HEK293 (cell line): ENCODE results near the gene KLK7.
A peak's percentile ranks its signal among the peaks of the same experiment; 100 is the strongest.

Experiments used
- CTCF ChIA-PET: fragments of 350-600 bp; formaldehyde crosslinking; extraction: SDS; loops from one replicate; lab custom pipeline; 2021; ENCODE audit warnings: antibody characterized with exemption; lab: Yijun Ruan, JAX
- POLR2A ChIA-PET: fragments of 300-600 bp; formaldehyde crosslinking; extraction: SDS; loops from one replicate; lab custom pipeline; 2020; ENCODE audit warnings: antibody characterized with exemption, inconsistent platforms; lab: Yijun Ruan, JAX
- H3K27ac ChIP-seq: fragments of 200-500 bp; sonication (Bioruptor generic); 2 replicates; pipeline ENCODE4 v1.5.1; 2014; ENCODE audit warnings: low read depth, low read length, control low read depth, inconsistent platforms; ENCODE audit errors: extremely low read depth
- H3K36me3 ChIP-seq, 2 experiments: fragments of 200-500 bp in 1 of 2; sonication (Bioruptor generic) in 1 of 2; 1 replicate in 1 of 2; 2 replicates in 1 of 2; pipeline ENCODE4 v1.5.1; 2014 to 2017; ENCODE audit warnings: inconsistent platforms in 2 of 2, low read length in 2 of 2; ENCODE audit not compliant: control insufficient read depth in 2 of 2, insufficient read depth in 1 of 2
- H3K4me1 ChIP-seq: fragments of 200-500 bp; sonication (Bioruptor generic); 2 replicates; pipeline ENCODE4 v1.5.1; 2014; ENCODE audit warnings: mild to moderate bottlenecking, low read length, inconsistent platforms; ENCODE audit not compliant: control insufficient read depth, insufficient read depth
- H3K4me3 ChIP-seq: 2 replicates; pipeline ENCODE4 v1.5.1; 2011; ENCODE audit warnings: low read depth, mild to moderate bottlenecking, control low read depth, low read length, moderate library complexity
- H3K9me3 ChIP-seq: fragments of 200-500 bp; sonication (Bioruptor generic); 2 replicates; pipeline ENCODE4 v1.5.1; 2014; ENCODE audit warnings: low read depth, low read length, inconsistent platforms; ENCODE audit not compliant: control insufficient read depth, insufficient read depth
- BCL11A ChIP-seq: fragments of 450-650 bp; formaldehyde crosslinking; IDR thresholded peaks from 2 replicates; pipeline ENCODE4 v1.5.1; 2016; ENCODE audit warnings: low read depth, missing biosample characterization, missing genetic modification characterization
- MEIS1 ChIP-seq: sonication (generic); formaldehyde crosslinking; IDR thresholded peaks from 2 replicates; pipeline ENCODE4 v1.8.1; 2022; ENCODE audit warnings: missing genetic modification reagents, mild to moderate bottlenecking, borderline replicate concordance
- PATZ1 ChIP-seq: fragments of 450-650 bp; formaldehyde crosslinking; IDR thresholded peaks from 2 replicates; pipeline ENCODE4 v1.5.1; 2016; ENCODE audit warnings: missing biosample characterization, missing genetic modification characterization
- PRDM6 ChIP-seq: fragments of 450-650 bp; formaldehyde crosslinking; IDR thresholded peaks from 2 replicates; pipeline ENCODE4 v1.5.1; 2017; ENCODE audit warnings: missing biosample characterization, missing genetic modification characterization
- ZNF146 ChIP-seq: fragments of 450-650 bp; formaldehyde crosslinking; IDR thresholded peaks from 2 replicates; pipeline ENCODE4 v1.5.1; 2016; ENCODE audit warnings: missing biosample characterization, missing genetic modification characterization
- ZNF184 ChIP-seq: fragments of 450-650 bp; IDR thresholded peaks from 2 replicates; pipeline ENCODE4 v1.5.1; 2018; ENCODE audit warnings: missing biosample characterization, mild to moderate bottlenecking, missing genetic modification characterization
- ZNF335 ChIP-seq: fragments of 450-650 bp; formaldehyde crosslinking; conservative IDR thresholded peaks from 2 replicates; pipeline ENCODE4 v1.5.1; 2016; ENCODE audit warnings: missing biosample characterization, missing genetic modification characterization
- ZNF366 ChIP-seq: fragments of 450-650 bp; formaldehyde crosslinking; conservative IDR thresholded peaks from 2 replicates; pipeline ENCODE4 v1.5.1; 2016; ENCODE audit warnings: missing biosample characterization, missing genetic modification characterization
- ZNF391 ChIP-seq: fragments of 450-650 bp; formaldehyde crosslinking; IDR thresholded peaks from 2 replicates; pipeline ENCODE4 v1.5.1; 2016; ENCODE audit warnings: low read depth, missing biosample characterization, missing genetic modification characterization, borderline replicate concordance
- ZNF623 ChIP-seq: fragments of 450-650 bp; formaldehyde crosslinking; IDR thresholded peaks from 2 replicates; pipeline ENCODE4 v1.5.1; 2016; ENCODE audit warnings: missing biosample characterization, missing genetic modification characterization
- ZNF626 ChIP-seq: fragments of 450-650 bp; sonication (Bioruptor Pico); formaldehyde crosslinking; IDR thresholded peaks from 2 replicates; pipeline ENCODE4 v1.5.1; 2018; ENCODE audit warnings: missing biosample characterization, missing genetic modification characterization, inconsistent platforms
- ZSCAN16 ChIP-seq: fragments of 450-650 bp; formaldehyde crosslinking; IDR thresholded peaks from 2 replicates; pipeline ENCODE4 v1.5.1; 2016; ENCODE audit warnings: missing biosample characterization, missing genetic modification characterization
- TF ChIP-seq, protein P1 (sequence below): fragments of 450-650 bp; formaldehyde crosslinking; IDR thresholded peaks from 2 replicates; pipeline ENCODE4 v1.5.1; 2016; ENCODE audit warnings: missing biosample characterization, missing genetic modification characterization, borderline replicate concordance
- TF ChIP-seq, protein P2 (sequence below): fragments of 450-650 bp; formaldehyde crosslinking; IDR thresholded peaks from 2 replicates; pipeline ENCODE4 v1.5.1; 2016; ENCODE audit warnings: missing biosample characterization, missing genetic modification characterization
- TF ChIP-seq, protein P3 (sequence below): fragments of 450-650 bp; formaldehyde crosslinking; IDR thresholded peaks from 2 replicates; pipeline ENCODE4 v1.5.1; 2017; ENCODE audit warnings: missing biosample characterization, mild to moderate bottlenecking, missing genetic modification characterization, moderate library complexity

KLK7 gene

DNA sequence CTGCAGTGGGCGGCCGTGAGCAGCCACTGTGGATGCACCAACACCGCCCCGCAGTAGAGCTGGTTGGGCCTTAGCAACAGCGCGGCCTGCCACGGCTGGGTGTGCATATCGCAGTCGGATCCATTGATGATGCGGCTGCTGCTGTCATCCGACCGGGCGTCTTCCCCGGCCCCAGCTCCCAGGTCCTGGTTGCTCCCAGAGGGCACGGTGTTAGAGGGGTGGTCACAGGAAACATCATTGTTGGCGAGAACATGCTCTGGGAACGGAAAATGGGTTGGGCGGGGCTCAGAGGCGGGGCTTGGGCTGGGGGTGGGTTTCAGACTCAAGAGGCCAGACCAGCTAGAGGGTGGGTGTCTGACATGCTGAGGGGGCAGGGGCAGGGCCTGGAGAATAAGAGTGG is 33.9 kb downstream of the KLK7 start (continued):
- no peak for TF ChIP-seq ZNF184
- TF ChIP-seq ZSCAN16 (tag by site-specific recombination): no peak
- TF ChIP-seq, protein P1, sequence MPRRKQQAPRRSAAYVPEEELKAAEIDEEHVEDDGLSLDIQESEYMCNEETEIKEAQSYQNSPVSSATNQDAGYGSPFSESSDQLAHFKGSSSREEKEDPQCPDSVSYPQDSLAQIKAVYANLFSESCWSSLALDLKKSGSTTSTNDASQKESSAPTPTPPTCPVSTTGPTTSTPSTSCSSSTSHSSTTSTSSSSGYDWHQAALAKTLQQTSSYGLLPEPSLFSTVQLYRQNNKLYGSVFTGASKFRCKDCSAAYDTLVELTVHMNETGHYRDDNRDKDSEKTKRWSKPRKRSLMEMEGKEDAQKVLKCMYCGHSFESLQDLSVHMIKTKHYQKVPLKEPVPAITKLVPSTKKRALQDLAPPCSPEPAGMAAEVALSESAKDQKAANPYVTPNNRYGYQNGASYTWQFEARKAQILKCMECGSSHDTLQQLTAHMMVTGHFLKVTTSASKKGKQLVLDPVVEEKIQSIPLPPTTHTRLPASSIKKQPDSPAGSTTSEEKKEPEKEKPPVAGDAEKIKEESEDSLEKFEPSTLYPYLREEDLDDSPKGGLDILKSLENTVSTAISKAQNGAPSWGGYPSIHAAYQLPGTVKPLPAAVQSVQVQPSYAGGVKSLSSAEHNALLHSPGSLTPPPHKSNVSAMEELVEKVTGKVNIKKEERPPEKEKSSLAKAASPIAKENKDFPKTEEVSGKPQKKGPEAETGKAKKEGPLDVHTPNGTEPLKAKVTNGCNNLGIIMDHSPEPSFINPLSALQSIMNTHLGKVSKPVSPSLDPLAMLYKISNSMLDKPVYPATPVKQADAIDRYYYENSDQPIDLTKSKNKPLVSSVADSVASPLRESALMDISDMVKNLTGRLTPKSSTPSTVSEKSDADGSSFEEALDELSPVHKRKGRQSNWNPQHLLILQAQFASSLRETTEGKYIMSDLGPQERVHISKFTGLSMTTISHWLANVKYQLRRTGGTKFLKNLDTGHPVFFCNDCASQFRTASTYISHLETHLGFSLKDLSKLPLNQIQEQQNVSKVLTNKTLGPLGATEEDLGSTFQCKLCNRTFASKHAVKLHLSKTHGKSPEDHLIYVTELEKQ (tag by site-specific recombination): no peak
- no peak for TF ChIP-seq MEIS1 (CRISPR knock-in tag)
- TF ChIP-seq ZNF626 (tag by site-specific recombination): no peak
- TF ChIP-seq ZNF146: no peak
- no peak for TF ChIP-seq ZNF391 (tag by site-specific recombination)
- TF ChIP-seq PRDM6 (tag by site-specific recombination): no peak
- TF ChIP-seq BCL11A (tag by site-specific recombination): no peak
- TF ChIP-seq, protein P2, sequence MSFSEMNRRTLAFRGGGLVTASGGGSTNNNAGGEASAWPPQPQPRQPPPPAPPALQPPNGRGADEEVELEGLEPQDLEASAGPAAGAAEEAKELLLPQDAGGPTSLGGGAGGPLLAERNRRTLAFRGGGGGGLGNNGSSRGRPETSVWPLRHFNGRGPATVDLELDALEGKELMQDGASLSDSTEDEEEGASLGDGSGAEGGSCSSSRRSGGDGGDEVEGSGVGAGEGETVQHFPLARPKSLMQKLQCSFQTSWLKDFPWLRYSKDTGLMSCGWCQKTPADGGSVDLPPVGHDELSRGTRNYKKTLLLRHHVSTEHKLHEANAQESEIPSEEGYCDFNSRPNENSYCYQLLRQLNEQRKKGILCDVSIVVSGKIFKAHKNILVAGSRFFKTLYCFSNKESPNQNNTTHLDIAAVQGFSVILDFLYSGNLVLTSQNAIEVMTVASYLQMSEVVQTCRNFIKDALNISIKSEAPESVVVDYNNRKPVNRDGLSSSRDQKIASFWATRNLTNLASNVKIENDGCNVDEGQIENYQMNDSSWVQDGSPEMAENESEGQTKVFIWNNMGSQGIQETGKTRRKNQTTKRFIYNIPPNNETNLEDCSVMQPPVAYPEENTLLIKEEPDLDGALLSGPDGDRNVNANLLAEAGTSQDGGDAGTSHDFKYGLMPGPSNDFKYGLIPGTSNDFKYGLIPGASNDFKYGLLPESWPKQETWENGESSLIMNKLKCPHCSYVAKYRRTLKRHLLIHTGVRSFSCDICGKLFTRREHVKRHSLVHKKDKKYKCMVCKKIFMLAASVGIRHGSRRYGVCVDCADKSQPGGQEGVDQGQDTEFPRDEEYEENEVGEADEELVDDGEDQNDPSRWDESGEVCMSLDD (tag by site-specific recombination): no peak
- TF ChIP-seq PATZ1 (tag by site-specific recombination): no peak
- TF ChIP-seq, all 188 proteins: peak for 0

- H3K36me3 ChIP-seq: no peaks in the 10 kb centered on the region
- H3K27ac ChIP-seq: no peak overlapping the region
- no peaks in the 10 kb centered on the region for H3K4me1 ChIP-seq
- H3K4me3 ChIP-seq: no peak overlapping the region
- CTCF ChIA-PET: interaction anchor here (0.7 to 2.2 kb wide), 4 partner anchors 17 to 148 kb away, joined by 3 to 14 read pairs (median 6); no protein-coding TSS in a partner anchor
- POLR2A ChIA-PET: no interaction called here
- no peaks in the 10 kb centered on the region for H3K9me3 ChIP-seq
- peak; percentile 93 for TF ChIP-seq ZNF623 (tag by site-specific recombination)
- TF ChIP-seq ZNF335 (tag by site-specific recombination): no peak
- TF ChIP-seq, all 188 proteins: peak for 1
These were observed 36.6 kb downstream of the KLK7 start for GRCh38 chr19:50947123-50947522.

- Histone ChIP-seq H3K4me3 (no peak overlapping the region), H3K27ac (no peak overlapping the region), H3K36me3 (no peaks in the 10 kb centered on the region), H3K4me1 (no peaks in the 10 kb centered on the region), H3K9me3 (no peaks in the 10 kb centered on the region)
- POLR2A ChIA-PET: no interaction called here
- CTCF ChIA-PET: no interaction called here
- peak; percentile 77 for TF ChIP-seq ZNF366
- TF ChIP-seq, protein P3, sequence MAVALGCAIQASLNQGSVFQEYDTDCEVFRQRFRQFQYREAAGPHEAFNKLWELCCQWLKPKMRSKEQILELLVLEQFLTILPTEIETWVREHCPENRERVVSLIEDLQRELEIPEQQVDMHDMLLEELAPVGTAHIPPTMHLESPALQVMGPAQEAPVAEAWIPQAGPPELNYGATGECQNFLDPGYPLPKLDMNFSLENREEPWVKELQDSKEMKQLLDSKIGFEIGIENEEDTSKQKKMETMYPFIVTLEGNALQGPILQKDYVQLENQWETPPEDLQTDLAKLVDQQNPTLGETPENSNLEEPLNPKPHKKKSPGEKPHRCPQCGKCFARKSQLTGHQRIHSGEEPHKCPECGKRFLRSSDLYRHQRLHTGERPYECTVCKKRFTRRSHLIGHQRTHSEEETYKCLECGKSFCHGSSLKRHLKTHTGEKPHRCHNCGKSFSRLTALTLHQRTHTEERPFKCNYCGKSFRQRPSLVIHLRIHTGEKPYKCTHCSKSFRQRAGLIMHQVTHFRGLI (tag by site-specific recombination): no peak
These were observed 38.9 kb downstream of the KLK7 start for GRCh38 chr19:50944795-50945194.
